Breast epithelium (tissue), 3 donors: ENCODE data around the gene AGBL5.

ENCODE experiments used
- POLR2A ChIP-seq: fragments of 450-650 bp; IDR thresholded peaks from one replicate; pipeline ENCODE4 v1.6.1; 2016; ENCODE audit warnings: antibody characterized with exemption, mild to moderate bottlenecking, moderate library complexity
- POLR2AphosphoS5 ChIP-seq, 3 donors: sonication (generic); formaldehyde crosslinking; IDR thresholded peaks; one replicate each; pipeline ENCODE4 v1.6.1; 2017; ENCODE audit warnings: antibody characterized with exemption in 3 of 3
- TF ChIP-seq, protein P1 (sequence below), 3 donors: fragments of 450-650 bp; IDR thresholded peaks; one replicate each; pipeline ENCODE4 v1.5.1; 2016 to 2017; ENCODE audit warnings: antibody characterized with exemption in 3 of 3, mild to moderate bottlenecking in 3 of 3, moderate library complexity in 3 of 3

DNA sequence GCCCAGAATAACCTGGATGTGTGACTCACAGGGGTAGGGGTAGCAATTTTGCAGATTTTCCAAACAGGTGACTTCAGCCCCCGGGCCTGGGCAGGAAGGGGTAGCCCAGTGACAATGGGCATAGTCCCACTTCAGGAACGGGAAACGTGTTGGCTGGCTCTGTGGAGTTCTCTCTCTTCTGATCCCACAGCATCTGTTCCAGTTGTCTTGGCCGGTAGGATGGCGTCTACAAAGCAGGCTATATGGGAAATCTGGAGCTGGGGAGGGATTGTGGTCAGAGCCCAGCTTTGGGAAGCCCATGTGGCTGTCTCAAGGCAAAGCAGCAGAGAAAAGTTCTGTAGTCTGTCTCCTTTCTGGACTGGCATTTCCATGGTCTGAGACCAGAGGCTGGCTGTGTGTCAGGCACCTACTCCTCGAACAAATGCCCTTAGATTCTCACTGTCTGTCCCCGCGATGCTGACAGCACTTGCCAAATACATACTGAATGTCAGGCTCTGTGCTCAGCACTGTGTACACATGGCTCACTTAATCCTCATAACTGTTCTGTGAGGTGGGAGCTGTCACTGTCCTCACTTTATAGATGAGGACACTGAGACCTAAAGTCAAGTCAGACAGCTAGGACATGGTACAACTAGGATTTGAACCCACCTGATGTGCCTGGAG is 36.6 kb upstream of the AGBL5 start:
- TF ChIP-seq POLR2AphosphoS5 (IDR thresholded peaks at IDR 0.05) (no peak), POLR2A (no peak)
- TF ChIP-seq, protein P1, sequence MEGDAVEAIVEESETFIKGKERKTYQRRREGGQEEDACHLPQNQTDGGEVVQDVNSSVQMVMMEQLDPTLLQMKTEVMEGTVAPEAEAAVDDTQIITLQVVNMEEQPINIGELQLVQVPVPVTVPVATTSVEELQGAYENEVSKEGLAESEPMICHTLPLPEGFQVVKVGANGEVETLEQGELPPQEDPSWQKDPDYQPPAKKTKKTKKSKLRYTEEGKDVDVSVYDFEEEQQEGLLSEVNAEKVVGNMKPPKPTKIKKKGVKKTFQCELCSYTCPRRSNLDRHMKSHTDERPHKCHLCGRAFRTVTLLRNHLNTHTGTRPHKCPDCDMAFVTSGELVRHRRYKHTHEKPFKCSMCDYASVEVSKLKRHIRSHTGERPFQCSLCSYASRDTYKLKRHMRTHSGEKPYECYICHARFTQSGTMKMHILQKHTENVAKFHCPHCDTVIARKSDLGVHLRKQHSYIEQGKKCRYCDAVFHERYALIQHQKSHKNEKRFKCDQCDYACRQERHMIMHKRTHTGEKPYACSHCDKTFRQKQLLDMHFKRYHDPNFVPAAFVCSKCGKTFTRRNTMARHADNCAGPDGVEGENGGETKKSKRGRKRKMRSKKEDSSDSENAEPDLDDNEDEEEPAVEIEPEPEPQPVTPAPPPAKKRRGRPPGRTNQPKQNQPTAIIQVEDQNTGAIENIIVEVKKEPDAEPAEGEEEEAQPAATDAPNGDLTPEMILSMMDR (IDR thresholded peaks at IDR 0.05), result no peak
